Lower leg skin (tissue), 4 donors: Measurements from ENCODE around the gene PRND. TPM values are rescaled to one million over a fixed set of nuclear protein-coding genes. Genes with fewer than 3 reads are reported as not detected.
"Not testable (repeated sequence)": the region's sequence is repeated elsewhere in the genome, so short reads cannot be mapped to it uniquely, and the experiment has no call there.

Experiments
- DNase-seq, 2 donors: peaks; one replicate each; pipeline ENCODE4 v3.0.0-alpha.2; 2019; ENCODE audit warnings: low spot score in 2 of 2
- H3K4me3 ChIP-seq: fragments of 200-600 bp; sonication (generic); 2 replicates; pipeline ENCODE4 v1.5.1; 2017; ENCODE audit warnings: mild to moderate bottlenecking, low read depth; ENCODE audit not compliant: poor library complexity, severe bottlenecking
- CTCF ChIP-seq, 3 donors: fragments of 450-650 bp; IDR thresholded peaks; one replicate each; pipeline ENCODE4 v1.5.1; 2016; ENCODE audit warnings: antibody characterized with exemption in 3 of 3, mild to moderate bottlenecking in 3 of 3, moderate library complexity in 2 of 3
- POLR2A ChIP-seq, 2 donors: fragments of 450-650 bp; IDR thresholded peaks; one replicate each; pipeline ENCODE4 v1.6.1; 2016 to 2017; ENCODE audit warnings: antibody characterized with exemption in 2 of 2, mild to moderate bottlenecking in 1 of 2, moderate library complexity in 1 of 2
- WGBS, 2 donors: methylation state at CpG; one replicate each; pipeline ENCODE4 v1.1.5; 2018; 5-methylcytosine and 5-hydroxymethylcytosine counted together
- intact Hi-C: fragments of 100-400 bp; cut with DNase I; formaldehyde crosslinking; loops from one replicate; pipeline ENCODE4 v1.15.0; 2023; ENCODE audit warnings: low total_unique reads
- total RNA-seq, 4 donors: library from RNA; depleted of rRNA; stranded (reverse); fragments of >200 nt; gene quantifications; one replicate each; pipeline ENCODE4 v1.1.0, GENCODE V29; 2016

The PRND gene
- total RNA-seq, 4 donors from 2014 or later, result 0.06 to 0.46 TPM; not detected in 2

- H3K4me3 ChIP-seq, result no peak overlapping the region
- intact Hi-C loops, result no loop called here
- no peak for TF ChIP-seq POLR2A (IDR thresholded peaks at IDR 0.05)
- TF ChIP-seq CTCF (IDR thresholded peaks at IDR 0.05), result no peak
- 40 to 46% methylated on average over 6 of the region's 6 CpGs for WGBS, 2 donors
- DNase-seq, result no peak
These were observed 27.1 kb downstream of the PRND start for GRCh38 chr20:4748847-4749246.

- intact Hi-C loops, result no loop called here
These were observed 27.6 kb downstream of the PRND start for GRCh38 chr20:4749326-4749725.

DNA sequence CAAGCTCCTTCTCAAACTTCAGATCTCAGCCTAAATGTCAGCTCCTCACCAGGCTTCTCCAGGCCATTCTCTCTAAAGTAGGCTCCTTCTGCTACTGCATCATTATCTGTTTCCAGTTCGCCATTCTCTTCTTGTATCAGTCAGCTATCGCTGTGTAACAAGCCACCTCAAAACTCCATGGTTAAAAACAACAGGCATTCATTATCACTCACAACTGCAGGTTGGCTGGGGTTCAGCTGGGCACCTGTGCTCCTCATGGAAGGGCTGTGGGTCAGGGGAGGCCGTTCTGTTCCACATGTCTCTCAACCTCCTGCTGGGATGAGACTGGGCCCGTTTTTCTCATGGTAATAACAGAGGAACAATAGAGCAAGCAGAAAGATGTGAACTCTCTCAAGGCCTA lies 28.7 kb downstream of the PRND start:
- H3K4me3 ChIP-seq, result no peak overlapping the region
- TF ChIP-seq CTCF (IDR thresholded peaks at IDR 0.05) (no peak), POLR2A (IDR thresholded peaks at IDR 0.05) (no peak)
- WGBS, 2 donors, result 61 to 65% methylated on average over 4 of the region's 4 CpGs
- no peak for DNase-seq
- intact Hi-C loops, result no loop called here

More at GRCh38 chr20:4749326-4749725, 27.6 kb downstream of the PRND start:
- 82 to 87% methylated on average over 4 of the region's 4 CpGs for WGBS, 2 donors
- no peak overlapping the region for H3K4me3 ChIP-seq
- no peak for TF ChIP-seq POLR2A (IDR thresholded peaks at IDR 0.05)
- TF ChIP-seq CTCF (IDR thresholded peaks at IDR 0.05), result no peak
- DNase-seq, result no peak

- intact Hi-C loops, DNase-seq, H3K4me3 ChIP-seq: not testable (repeated sequence)
- WGBS, 2 donors, result 63 to 68% methylated on average over 16 of the region's 16 CpGs
These were observed 37.6 kb downstream of the PRND start for GRCh38 chr20:4759100-4759884.

DNA sequence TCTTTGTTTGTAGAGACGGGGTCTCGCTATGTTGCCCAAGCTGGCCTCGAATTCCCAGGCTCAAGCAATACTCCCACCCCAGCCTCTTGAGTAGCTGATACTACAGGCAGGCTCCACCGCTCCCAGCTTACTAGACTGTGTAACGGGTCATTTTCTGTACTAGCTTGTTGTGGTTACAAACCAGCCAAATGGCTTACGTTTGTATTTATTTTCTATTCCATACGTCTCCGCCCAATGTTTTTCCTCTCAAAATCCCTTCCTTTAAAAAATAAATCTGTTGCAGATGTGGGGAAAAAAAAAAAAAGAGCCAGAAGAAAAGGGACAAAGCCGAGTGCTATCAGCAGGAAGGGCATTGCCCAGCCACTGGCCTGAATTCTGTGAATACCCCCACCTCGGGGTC lies 41.6 kb downstream of the PRND start:
- DNase-seq, result no peak
- intact Hi-C loops, result no loop called here
- no peak overlapping the region for H3K4me3 ChIP-seq
- WGBS, 2 donors, result 69 to 75% methylated on average over 10 of the region's 10 CpGs
- TF ChIP-seq CTCF (IDR thresholded peaks at IDR 0.05) (no peak), POLR2A (IDR thresholded peaks at IDR 0.05) (no peak)

GRCh38 chr20:4763723-4764510 lies 42.2 kb downstream of the PRND start:
- no peak for TF ChIP-seq CTCF (IDR thresholded peaks at IDR 0.05)
- no peak for TF ChIP-seq POLR2A (IDR thresholded peaks at IDR 0.05)
- WGBS, 2 donors, result 46 to 63% methylated on average over 3 of the region's 3 CpGs
- no peak overlapping the region for H3K4me3 ChIP-seq
- DNase-seq, result no peak
- intact Hi-C loops, result no loop called here
